HepG2 (cell line): ENCODE data around the gene FNDC3A. TPM values are rescaled to one million over a fixed set of nuclear protein-coding genes. Genes with fewer than 3 reads are reported as not detected.

Experiments
- FOXP1 ChIP-seq, 2 experiments: fragments of 450-650 bp in 1 of 2; IDR thresholded peaks; 2 replicates each; pipeline ENCODE4 v1.6.1; 2017 to 2018; ENCODE audit warnings: antibody characterized with exemption in 1 of 2
- GABPA ChIP-seq, 2 experiments: IDR thresholded peaks; 2 replicates each; pipeline ENCODE4 v1.6.1; 2011 to 2016; ENCODE audit warnings: low read depth in 2 of 2, low read length in 1 of 2, missing biosample characterization in 1 of 2, missing genetic modification characterization in 1 of 2
- NAIF1 ChIP-seq: sonication (generic); formaldehyde crosslinking; IDR thresholded peaks from 2 replicates; pipeline ENCODE4 v1.5.0; 2020; ENCODE audit warnings: mild to moderate bottlenecking, missing genetic modification reagents, borderline replicate concordance
- NR2F1 ChIP-seq, 2 experiments: fragments of 450-650 bp in 1 of 2; formaldehyde crosslinking in 1 of 2; IDR thresholded peaks; 2 replicates each; pipeline versions ENCODE4 v1.5.0 to v1.6.1; 2016 to 2020; ENCODE audit warnings: mild to moderate bottlenecking in 1 of 2, missing compliant biosample characterization in 1 of 2, missing genetic modification reagents in 1 of 2, moderate library complexity in 1 of 2
- PHF20 ChIP-seq: sonication (generic); formaldehyde crosslinking; IDR thresholded peaks from 2 replicates; pipeline ENCODE4 v1.5.0; 2020; ENCODE audit warnings: mild to moderate bottlenecking, missing genetic modification reagents
- PHF21A ChIP-seq: sonication (generic); formaldehyde crosslinking; IDR thresholded peaks from 2 replicates; pipeline ENCODE4 v1.5.0; 2020; ENCODE audit warnings: mild to moderate bottlenecking, missing genetic modification reagents
- PPARG ChIP-seq: conservative IDR thresholded peaks from 2 replicates; pipeline ENCODE4 v1.6.1; 2016; ENCODE audit warnings: missing biosample characterization, missing genetic modification reagents
- RARA ChIP-seq: IDR thresholded peaks from 2 replicates; pipeline ENCODE4 v1.6.1; 2016; ENCODE audit warnings: missing genetic modification reagents, missing compliant biosample characterization
- RBFOX2 ChIP-seq: fragments of 200-400 bp; formaldehyde crosslinking; IDR thresholded peaks from 2 replicates; pipeline ENCODE4 v1.6.1; 2017; ENCODE audit warnings: low read depth, mild to moderate bottlenecking, low read length
- SIN3B ChIP-seq: fragments of 150-350 bp; IDR thresholded peaks from 2 replicates; pipeline ENCODE4 v1.6.1; 2014; ENCODE audit warnings: low read length
- TEF ChIP-seq: sonication (generic); formaldehyde crosslinking; IDR thresholded peaks from 2 replicates; pipeline ENCODE4 v1.5.0; 2020; ENCODE audit warnings: missing genetic modification reagents
- THAP11 ChIP-seq: IDR thresholded peaks from 2 replicates; pipeline ENCODE4 v1.6.1; 2016; ENCODE audit warnings: missing biosample characterization, missing genetic modification reagents
- ZNF124 ChIP-seq: sonication (generic); formaldehyde crosslinking; IDR thresholded peaks from 2 replicates; pipeline ENCODE4 v1.4.0; 2020; ENCODE audit warnings: missing genetic modification reagents
- ZNF382 ChIP-seq: sonication (generic); formaldehyde crosslinking; IDR thresholded peaks from 2 replicates; pipeline ENCODE4 v1.5.0; 2020; ENCODE audit warnings: missing genetic modification reagents, mild to moderate bottlenecking, borderline replicate concordance
- polyA plus RNA-seq, 8 experiments: library from polyadenylated mRNA; depleted of rRNA in 3 of 8; stranded (reverse) in 7 of 8; unstranded in 1 of 8; fragments of >200 nt; fragmentation: Illumina TruSeq in 4 of 8; extraction: Trizol in 4 of 8; gene quantifications; 2 replicates each; pipeline versions ENCODE4 v1.2.1 to v1.2.3, GENCODE V29; 2011 to 2016; ENCODE audit warnings: low read depth in 4 of 8, missing spikeins in 1 of 8, mixed read lengths in 1 of 8; ENCODE audit not compliant: insufficient read depth in 1 of 8
- total RNA-seq, 5 experiments: library from RNA; depleted of rRNA; stranded (reverse); fragments of >200 nt; fragmentation: Illumina TruSeq; extraction: Trizol; gene quantifications; 2 replicates each; pipeline ENCODE4 v1.2.3, GENCODE V29; 2016; ENCODE audit warnings: low read depth in 1 of 5
- TF ChIP-seq, protein P1 (sequence below), 2 experiments: sonication (generic) in 1 of 2; formaldehyde crosslinking in 1 of 2; IDR thresholded peaks; 2 replicates each; pipeline versions ENCODE4 v1.5.1 to v1.6.1; 2011 to 2020; ENCODE audit warnings: borderline replicate concordance in 1 of 2, low read depth in 1 of 2, low read length in 1 of 2, mild to moderate bottlenecking in 1 of 2, missing genetic modification reagents in 1 of 2, moderate library complexity in 1 of 2
- TF ChIP-seq, protein P2 (sequence below): sonication (generic); formaldehyde crosslinking; IDR thresholded peaks from 2 replicates; pipeline ENCODE4 v1.9.0; 2021; ENCODE audit warnings: mild to moderate bottlenecking, missing genetic modification reagents
- TF ChIP-seq, protein P3 (sequence below): sonication (generic); formaldehyde crosslinking; IDR thresholded peaks from 2 replicates; pipeline ENCODE4 v1.4.0; 2020; ENCODE audit warnings: missing genetic modification reagents, mild to moderate bottlenecking, borderline replicate concordance

The FNDC3A gene
- total and polyA plus RNA-seq, 2 of the 13 experiments (the other 11 are each of a cell fraction or from before 2014, with no cell fraction given), result 36.7 to 39.3 TPM

DNA sequence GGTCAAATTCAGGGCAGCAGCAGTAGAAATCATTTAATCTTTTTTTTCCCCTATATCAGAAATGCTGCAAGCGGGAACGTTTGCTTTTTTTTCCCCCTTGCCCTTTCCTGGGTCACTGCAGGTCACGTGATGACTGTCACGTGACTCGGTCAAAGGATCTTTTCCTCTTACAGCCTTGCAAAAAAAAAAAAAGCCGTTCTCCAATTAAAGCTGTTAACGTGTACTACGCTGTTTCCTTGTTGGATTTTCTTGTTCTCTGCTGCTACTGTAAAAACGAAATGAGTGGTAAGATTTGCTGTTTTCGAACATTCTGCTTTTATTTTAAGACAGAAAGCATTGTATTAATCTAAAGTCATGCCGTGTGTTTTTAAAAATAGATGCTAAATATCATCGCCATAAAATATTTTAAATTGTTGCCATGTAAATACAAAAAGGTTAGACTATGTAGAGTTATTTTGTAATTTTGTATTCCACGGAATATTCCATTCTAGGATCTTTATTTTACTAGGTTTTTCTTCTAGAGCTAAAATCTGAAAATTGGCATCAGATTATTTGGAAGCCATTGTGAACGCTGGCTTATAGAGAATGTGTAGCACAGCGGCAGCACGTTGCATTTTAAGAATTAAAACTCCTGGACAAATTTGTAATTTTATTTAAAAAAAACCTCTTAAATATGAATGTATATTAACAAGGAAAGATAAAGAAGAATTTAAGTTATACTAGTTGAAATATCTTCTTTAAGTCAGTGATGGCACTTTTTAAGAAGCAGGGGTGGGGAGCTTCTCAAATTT is 134.6 kb downstream of the FNDC3A start (continued):
- TF ChIP-seq, protein P1, sequence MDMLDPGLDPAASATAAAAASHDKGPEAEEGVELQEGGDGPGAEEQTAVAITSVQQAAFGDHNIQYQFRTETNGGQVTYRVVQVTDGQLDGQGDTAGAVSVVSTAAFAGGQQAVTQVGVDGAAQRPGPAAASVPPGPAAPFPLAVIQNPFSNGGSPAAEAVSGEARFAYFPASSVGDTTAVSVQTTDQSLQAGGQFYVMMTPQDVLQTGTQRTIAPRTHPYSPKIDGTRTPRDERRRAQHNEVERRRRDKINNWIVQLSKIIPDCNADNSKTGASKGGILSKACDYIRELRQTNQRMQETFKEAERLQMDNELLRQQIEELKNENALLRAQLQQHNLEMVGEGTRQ (IDR thresholded peaks at IDR 0.05; ENCODE audit: low read depth, low read length), result peak; percentile 100
- TF ChIP-seq, protein P1 (CRISPR knock-in tag; IDR thresholded peaks at IDR 0.05; ENCODE audit: borderline replicate concordance), result peak; percentile 97; the same call in 1 of the 2 replicates
- TF ChIP-seq ZNF124 (CRISPR knock-in tag) (peak; percentile 39; the same call in 1 of the 2 replicates), GABPA (IDR thresholded peaks at IDR 0.05; ENCODE audit: low read depth, low read length) (no peak), GABPA (CRISPR knock-in tag; IDR thresholded peaks at IDR 0.05; ENCODE audit: low read depth) (peak; percentile 76), RBFOX2 (peak; percentile 52; the same call in 1 of the 2 replicates), NAIF1 (peak; percentile 95), PHF20 (CRISPR knock-in tag) (peak; percentile 93), SIN3B (peak; percentile 37; the same call in 1 of the 2 replicates), NR2F1 (CRISPR knock-in tag; IDR thresholded peaks at IDR 0.05) (peak in 1 of 2 experiments; percentile 70; a peak in 3 of 4 replicates), TEF (0 out of 2 replicates have a peak, but pooled peaks have one; percentile 23), ZNF382 (CRISPR knock-in tag) (no peak), RARA (CRISPR knock-in tag) (0 out of 2 replicates have a peak, but pooled peaks have one; percentile 5), FOXP1 (IDR thresholded peaks at IDR 0.05) (no peak), FOXP1 (CRISPR knock-in tag; IDR thresholded peaks at IDR 0.05) (0 out of 2 replicates have a peak, but pooled peaks have one; percentile 8), PPARG (CRISPR knock-in tag) (peak; percentile 41), THAP11 (CRISPR knock-in tag) (peak; percentile 70), PHF21A (CRISPR knock-in tag) (peak; percentile 20; the same call in 1 of the 2 replicates)
- TF ChIP-seq, protein P2, sequence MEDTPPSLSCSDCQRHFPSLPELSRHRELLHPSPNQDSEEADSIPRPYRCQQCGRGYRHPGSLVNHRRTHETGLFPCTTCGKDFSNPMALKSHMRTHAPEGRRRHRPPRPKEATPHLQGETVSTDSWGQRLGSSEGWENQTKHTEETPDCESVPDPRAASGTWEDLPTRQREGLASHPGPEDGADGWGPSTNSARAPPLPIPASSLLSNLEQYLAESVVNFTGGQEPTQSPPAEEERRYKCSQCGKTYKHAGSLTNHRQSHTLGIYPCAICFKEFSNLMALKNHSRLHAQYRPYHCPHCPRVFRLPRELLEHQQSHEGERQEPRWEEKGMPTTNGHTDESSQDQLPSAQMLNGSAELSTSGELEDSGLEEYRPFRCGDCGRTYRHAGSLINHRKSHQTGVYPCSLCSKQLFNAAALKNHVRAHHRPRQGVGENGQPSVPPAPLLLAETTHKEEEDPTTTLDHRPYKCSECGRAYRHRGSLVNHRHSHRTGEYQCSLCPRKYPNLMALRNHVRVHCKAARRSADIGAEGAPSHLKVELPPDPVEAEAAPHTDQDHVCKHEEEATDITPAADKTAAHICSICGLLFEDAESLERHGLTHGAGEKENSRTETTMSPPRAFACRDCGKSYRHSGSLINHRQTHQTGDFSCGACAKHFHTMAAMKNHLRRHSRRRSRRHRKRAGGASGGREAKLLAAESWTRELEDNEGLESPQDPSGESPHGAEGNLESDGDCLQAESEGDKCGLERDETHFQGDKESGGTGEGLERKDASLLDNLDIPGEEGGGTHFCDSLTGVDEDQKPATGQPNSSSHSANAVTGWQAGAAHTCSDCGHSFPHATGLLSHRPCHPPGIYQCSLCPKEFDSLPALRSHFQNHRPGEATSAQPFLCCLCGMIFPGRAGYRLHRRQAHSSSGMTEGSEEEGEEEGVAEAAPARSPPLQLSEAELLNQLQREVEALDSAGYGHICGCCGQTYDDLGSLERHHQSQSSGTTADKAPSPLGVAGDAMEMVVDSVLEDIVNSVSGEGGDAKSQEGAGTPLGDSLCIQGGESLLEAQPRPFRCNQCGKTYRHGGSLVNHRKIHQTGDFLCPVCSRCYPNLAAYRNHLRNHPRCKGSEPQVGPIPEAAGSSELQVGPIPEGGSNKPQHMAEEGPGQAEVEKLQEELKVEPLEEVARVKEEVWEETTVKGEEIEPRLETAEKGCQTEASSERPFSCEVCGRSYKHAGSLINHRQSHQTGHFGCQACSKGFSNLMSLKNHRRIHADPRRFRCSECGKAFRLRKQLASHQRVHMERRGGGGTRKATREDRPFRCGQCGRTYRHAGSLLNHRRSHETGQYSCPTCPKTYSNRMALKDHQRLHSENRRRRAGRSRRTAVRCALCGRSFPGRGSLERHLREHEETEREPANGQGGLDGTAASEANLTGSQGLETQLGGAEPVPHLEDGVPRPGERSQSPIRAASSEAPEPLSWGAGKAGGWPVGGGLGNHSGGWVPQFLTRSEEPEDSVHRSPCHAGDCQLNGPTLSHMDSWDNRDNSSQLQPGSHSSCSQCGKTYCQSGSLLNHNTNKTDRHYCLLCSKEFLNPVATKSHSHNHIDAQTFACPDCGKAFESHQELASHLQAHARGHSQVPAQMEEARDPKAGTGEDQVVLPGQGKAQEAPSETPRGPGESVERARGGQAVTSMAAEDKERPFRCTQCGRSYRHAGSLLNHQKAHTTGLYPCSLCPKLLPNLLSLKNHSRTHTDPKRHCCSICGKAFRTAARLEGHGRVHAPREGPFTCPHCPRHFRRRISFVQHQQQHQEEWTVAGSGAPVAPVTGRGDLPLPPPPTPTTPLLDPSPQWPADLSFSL (CRISPR knock-in tag), result no peak
- TF ChIP-seq, protein P3, sequence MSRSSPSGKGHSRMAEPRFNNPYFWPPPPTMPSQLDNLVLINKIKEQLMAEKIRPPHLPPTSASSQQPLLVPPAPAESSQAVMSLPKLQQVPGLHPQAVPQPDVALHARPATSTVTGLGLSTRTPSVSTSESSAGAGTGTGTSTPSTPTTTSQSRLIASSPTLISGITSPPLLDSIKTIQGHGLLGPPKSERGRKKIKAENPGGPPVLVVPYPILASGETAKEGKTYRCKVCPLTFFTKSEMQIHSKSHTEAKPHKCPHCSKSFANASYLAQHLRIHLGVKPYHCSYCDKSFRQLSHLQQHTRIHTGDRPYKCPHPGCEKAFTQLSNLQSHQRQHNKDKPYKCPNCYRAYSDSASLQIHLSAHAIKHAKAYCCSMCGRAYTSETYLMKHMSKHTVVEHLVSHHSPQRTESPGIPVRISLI, result peak; percentile 99
